Stomach (tissue), 9 donors: ENCODE data around the gene OAS3. TPM values are rescaled to one million over a fixed set of nuclear protein-coding genes. Genes with fewer than 3 reads are reported as not detected.
"Not testable (repeated sequence)": the region's sequence is repeated elsewhere in the genome, so short reads cannot be mapped to it uniquely, and the experiment has no call there.

Experiments
- DNase-seq, 2 donors: peaks; one replicate each; pipeline versions ENCODE4 v3.0.0 to v3.0.0-alpha.2; 2013 to 2019
- H3K27ac ChIP-seq, 5 donors: fragments of 200-600 bp in 4 of 5; sonication (generic) in 4 of 5; one replicate each; pipeline ENCODE4 v1.5.1; 2013 to 2019; ENCODE audit warnings: mild to moderate bottlenecking in 1 of 5, moderate library complexity in 1 of 5
- H3K27me3 ChIP-seq, 3 donors: fragments of 200-600 bp; sonication (generic); one replicate each; pipeline ENCODE4 v1.5.1; 2017 to 2019; ENCODE audit warnings: mixed run types in 1 of 3
- H3K36me3 ChIP-seq, 4 donors: fragments of 200-600 bp; sonication (generic); 1 replicate in 3 of 4; 2 replicates in 1 of 4; pipeline ENCODE4 v1.5.1; 2016 to 2019
- H3K4me1 ChIP-seq, 4 donors: fragments of 200-600 bp; sonication (generic); one replicate each; pipeline ENCODE4 v1.5.1; 2016 to 2019
- H3K4me3 ChIP-seq, 4 donors: fragments of 200-600 bp; sonication (generic) in 3 of 4; one replicate each; pipeline ENCODE4 v1.5.1; 2016 to 2019; ENCODE audit warnings: mild to moderate bottlenecking in 1 of 4
- H3K9me3 ChIP-seq, 4 donors: fragments of 200-600 bp; sonication (generic); one replicate each; pipeline ENCODE4 v1.5.1; 2016 to 2019
- EP300 ChIP-seq: sonication (generic); formaldehyde crosslinking; IDR thresholded peaks from one replicate; pipeline ENCODE4 v1.6.1; 2017; ENCODE audit warnings: antibody characterized with exemption
- POLR2A ChIP-seq, 4 donors: fragments of 450-650 bp; IDR thresholded peaks; one replicate each; pipeline ENCODE4 v1.6.1; 2016; ENCODE audit warnings: antibody characterized with exemption in 4 of 4, control low read depth in 2 of 4, mild to moderate bottlenecking in 1 of 4, moderate library complexity in 1 of 4
- POLR2AphosphoS5 ChIP-seq, 3 donors: sonication (generic); formaldehyde crosslinking; IDR thresholded peaks; one replicate each; pipeline ENCODE4 v1.6.1; 2016; ENCODE audit warnings: antibody characterized with exemption in 3 of 3
- WGBS, 5 donors: extraction: QIAGEN DNeasy Blood & Tissue Kit in 3 of 5; methylation state at CpG; one replicate each; pipeline versions ENCODE4 v1.1.5 to v1.1.7; 2013 to 2018; 5-methylcytosine and 5-hydroxymethylcytosine counted together
- intact Hi-C: fragments of 100-400 bp; cut with DNase I; formaldehyde crosslinking; loops from one replicate; pipeline ENCODE4 v1.15.1; 2023; ENCODE audit warnings: low total_unique reads
- polyA plus RNA-seq, 3 donors: library from polyadenylated mRNA; stranded (reverse); fragments of 200-250 nt; gene quantifications; one replicate each; pipeline ENCODE4 v1.2.3, GENCODE V29; 2013
- total RNA-seq, 5 donors: library from RNA; depleted of rRNA; stranded (reverse); fragments of >200 nt; gene quantifications; one replicate each; pipeline versions ENCODE4 v1.1.0 to v1.2.3, GENCODE V29; 2014 to 2016
- TF ChIP-seq, protein P1 (sequence below), 7 experiments: fragments of 450-650 bp in 4 of 7; fragments of 200-600 bp in 3 of 7; sonication (generic) in 3 of 7; IDR thresholded peaks; one replicate each; pipeline ENCODE4 v1.5.1; 2016 to 2019; ENCODE audit warnings: antibody characterized with exemption in 7 of 7, control low read depth in 2 of 7, mild to moderate bottlenecking in 1 of 7
- donor health status: healthy with polysubstance abuse.
- donor health status: Bipolar disorder and iron deficiency.
- donor health status: healthy.

OAS3 gene
- total and polyA plus RNA-seq, 8 donors = 5.7 to 208 (median 9.8) TPM

GRCh38 chr12:112987561-112987960 is 49.3 kb downstream of the OAS3 start:
- H3K4me3 ChIP-seq = no peak overlapping the region
- no peak overlapping the region for H3K27ac ChIP-seq
- TF ChIP-seq POLR2AphosphoS5 (IDR thresholded peaks at IDR 0.05) (no peak), EP300 (no peak), POLR2A (IDR thresholded peaks at IDR 0.05) (no peak)
- TF ChIP-seq, protein P1, sequence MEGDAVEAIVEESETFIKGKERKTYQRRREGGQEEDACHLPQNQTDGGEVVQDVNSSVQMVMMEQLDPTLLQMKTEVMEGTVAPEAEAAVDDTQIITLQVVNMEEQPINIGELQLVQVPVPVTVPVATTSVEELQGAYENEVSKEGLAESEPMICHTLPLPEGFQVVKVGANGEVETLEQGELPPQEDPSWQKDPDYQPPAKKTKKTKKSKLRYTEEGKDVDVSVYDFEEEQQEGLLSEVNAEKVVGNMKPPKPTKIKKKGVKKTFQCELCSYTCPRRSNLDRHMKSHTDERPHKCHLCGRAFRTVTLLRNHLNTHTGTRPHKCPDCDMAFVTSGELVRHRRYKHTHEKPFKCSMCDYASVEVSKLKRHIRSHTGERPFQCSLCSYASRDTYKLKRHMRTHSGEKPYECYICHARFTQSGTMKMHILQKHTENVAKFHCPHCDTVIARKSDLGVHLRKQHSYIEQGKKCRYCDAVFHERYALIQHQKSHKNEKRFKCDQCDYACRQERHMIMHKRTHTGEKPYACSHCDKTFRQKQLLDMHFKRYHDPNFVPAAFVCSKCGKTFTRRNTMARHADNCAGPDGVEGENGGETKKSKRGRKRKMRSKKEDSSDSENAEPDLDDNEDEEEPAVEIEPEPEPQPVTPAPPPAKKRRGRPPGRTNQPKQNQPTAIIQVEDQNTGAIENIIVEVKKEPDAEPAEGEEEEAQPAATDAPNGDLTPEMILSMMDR (IDR thresholded peaks at IDR 0.05) = no peak
- DNase-seq = no peak
- WGBS, 5 donors = 77 to 90% (median 81%) methylated on average over 2 of the region's 2 CpGs
- no peaks in the 10 kb centered on the region for H3K4me1 ChIP-seq
- intact Hi-C loops = no loop called here
- peaks cover 0 to 50% (median 31%) of the 10 kb centered on the region in 4 donors for H3K36me3 ChIP-seq
- no peaks in the 10 kb centered on the region for H3K27me3 ChIP-seq
- peaks cover 0 to 8% (median 3%) of the 10 kb centered on the region in 4 donors for H3K9me3 ChIP-seq

GRCh38 chr12:112988224-112988623 is 50.0 kb downstream of the OAS3 start:
- TF ChIP-seq EP300 (no peak), POLR2A (IDR thresholded peaks at IDR 0.05) (no peak), POLR2AphosphoS5 (IDR thresholded peaks at IDR 0.05) (no peak)
- TF ChIP-seq, protein P1 (IDR thresholded peaks at IDR 0.05) = no peak
- no peaks in the 10 kb centered on the region for H3K27me3 ChIP-seq
- WGBS, 5 donors = 52 to 70% (median 62%) methylated on average over 3 of the region's 3 CpGs
- H3K4me3 ChIP-seq = no peak overlapping the region
- no peak overlapping the region for H3K27ac ChIP-seq
- intact Hi-C loops = no loop called here
- H3K9me3 ChIP-seq = peaks cover 0 to 8% (median 3%) of the 10 kb centered on the region in 4 donors
- H3K4me1 ChIP-seq = no peaks in the 10 kb centered on the region
- H3K36me3 ChIP-seq = peaks cover 0 to 51% (median 31%) of the 10 kb centered on the region in 4 donors
- no peak for DNase-seq

DNA sequence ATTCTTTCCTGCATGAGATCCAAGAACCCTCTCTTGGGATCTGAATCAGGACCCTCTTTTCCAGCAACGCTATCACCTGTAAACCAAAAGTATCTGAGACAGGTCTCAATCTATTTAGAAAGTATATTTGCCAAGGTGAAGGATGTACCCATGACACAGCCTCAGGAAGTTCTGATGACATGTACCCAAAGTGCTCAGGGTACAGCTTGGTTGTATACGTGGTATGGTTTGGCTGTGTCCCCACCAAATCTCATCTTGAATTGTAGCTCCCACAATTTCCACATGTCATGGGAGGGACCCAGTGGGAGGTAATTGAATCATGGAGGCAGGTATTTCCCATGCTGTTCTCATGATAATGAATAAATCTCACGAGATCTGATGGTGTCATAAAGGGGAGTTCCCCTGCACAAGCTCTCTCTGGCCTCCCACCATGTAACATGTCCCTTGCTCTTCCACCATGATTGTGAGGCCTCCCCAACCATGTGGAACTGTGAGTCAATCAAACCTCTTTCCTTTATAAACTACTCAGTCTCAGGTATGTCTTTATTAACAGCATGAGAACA is 50.6 kb downstream of the OAS3 start:
- H3K27me3 ChIP-seq, intact Hi-C loops: not testable (repeated sequence)

GRCh38 chr12:112989806-112990205 is 51.5 kb downstream of the OAS3 start:
- no peaks in the 10 kb centered on the region for H3K4me1 ChIP-seq
- no peak overlapping the region for H3K4me3 ChIP-seq
- DNase-seq = no peak
- intact Hi-C loops = no loop called here
- whole genome bisulfite sequencing, 5 donors = 57 to 81% (median 71%) methylated on average over 1 of the region's 1 CpG
- TF ChIP-seq, protein P1 (IDR thresholded peaks at IDR 0.05) = no peak
- TF ChIP-seq POLR2AphosphoS5 (IDR thresholded peaks at IDR 0.05) (no peak), EP300 (no peak), POLR2A (IDR thresholded peaks at IDR 0.05) (no peak)
- H3K27me3 ChIP-seq = no peaks in the 10 kb centered on the region
- H3K9me3 ChIP-seq = peaks cover 0 to under 1% (median under 1%) of the 10 kb centered on the region in 4 donors
- no peak overlapping the region for H3K27ac ChIP-seq
- peaks cover 0 to 54% (median 31%) of the 10 kb centered on the region in 4 donors for H3K36me3 ChIP-seq

More for the DNA sequence above, 50.6 kb downstream of the OAS3 start:
- not testable (repeated sequence) for H3K27ac ChIP-seq, H3K4me3 ChIP-seq, DNase-seq, H3K9me3 ChIP-seq, H3K4me1 ChIP-seq
- 81 to 92% (median 89%) methylated on average over 3 of the region's 3 CpGs for WGBS, 5 donors
- peaks cover 0 to 54% (median 31%) of the 10 kb centered on the region in 4 donors for H3K36me3 ChIP-seq
